AG04449 (cell line): Measurements from ENCODE around the gene PTPRT.

Experiments used
- CTCF ChIA-PET: fragments of 350-600 bp; formaldehyde crosslinking; extraction: SDS; loops from one replicate; lab custom pipeline; 2021; ENCODE audit warnings: antibody characterized with exemption; lab: Yijun Ruan, JAX
- POLR2A ChIA-PET: fragments of 400-600, 350-600 bp; formaldehyde crosslinking; extraction: SDS; loops from one replicate; lab custom pipeline; 2020; ENCODE audit warnings: antibody characterized with exemption, inconsistent platforms; lab: Yijun Ruan, JAX
- DNase-seq: peaks from one replicate; pipeline ENCODE4 v3.0.0-alpha.2; 2010; ENCODE audit warnings: low read depth, low spot score
- H3K4me3 ChIP-seq: 2 replicates; pipeline ENCODE4 v1.5.1; 2011; ENCODE audit warnings: low read depth, mild to moderate bottlenecking, control low read depth, low read length
- TF ChIP-seq, protein P1 (sequence below): IDR thresholded peaks from one replicate; pipeline ENCODE4 v1.5.1; 2011; ENCODE audit warnings: mild to moderate bottlenecking, moderate library complexity, low read length, control low read depth, inconsistent platforms; ENCODE audit not compliant: insufficient read depth; ENCODE audit errors: missing control alignments

PTPRT gene

DNA sequence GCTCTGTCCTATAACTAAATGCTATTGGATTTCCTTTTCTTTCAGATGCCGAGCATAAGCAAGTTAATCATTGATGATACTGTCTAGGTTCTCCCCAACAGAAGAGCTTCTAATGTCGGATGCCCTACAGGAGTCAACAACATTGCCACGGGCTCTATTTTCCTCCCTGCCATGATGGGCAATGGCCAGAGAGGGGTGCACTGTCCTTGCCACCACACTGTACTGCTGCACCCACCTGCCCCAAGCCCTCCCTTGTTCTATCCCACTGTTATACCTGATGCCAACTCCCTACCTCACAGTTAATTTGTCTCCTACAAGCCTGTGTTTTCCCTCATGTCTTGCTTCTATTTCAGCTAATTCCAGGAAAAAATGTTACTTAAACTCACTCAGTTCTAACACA lies 797.9 kb downstream of the PTPRT start:
- no peak for DNase-seq
- CTCF ChIA-PET = no interaction called here

DNA sequence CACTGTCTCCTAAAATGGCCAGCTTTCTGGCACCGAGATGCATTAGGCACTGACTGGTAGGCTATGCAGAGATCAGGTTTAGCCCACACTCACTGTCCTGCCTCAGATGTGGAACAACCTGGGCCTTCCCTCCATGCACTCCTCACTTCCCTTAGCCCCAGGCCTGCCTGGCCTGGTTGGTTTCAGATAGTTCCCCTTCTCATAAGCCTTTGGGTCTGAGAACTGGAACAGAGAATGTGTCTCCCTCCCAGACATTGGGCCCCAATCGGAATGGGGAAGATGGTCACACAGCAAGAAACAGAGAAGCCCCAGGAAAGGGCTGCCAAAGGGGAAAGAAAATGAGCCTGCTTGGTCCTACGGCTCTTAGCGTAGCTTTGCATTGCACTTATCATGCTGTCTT lies 809.4 kb downstream of the PTPRT start:
- TF ChIP-seq, protein P1, sequence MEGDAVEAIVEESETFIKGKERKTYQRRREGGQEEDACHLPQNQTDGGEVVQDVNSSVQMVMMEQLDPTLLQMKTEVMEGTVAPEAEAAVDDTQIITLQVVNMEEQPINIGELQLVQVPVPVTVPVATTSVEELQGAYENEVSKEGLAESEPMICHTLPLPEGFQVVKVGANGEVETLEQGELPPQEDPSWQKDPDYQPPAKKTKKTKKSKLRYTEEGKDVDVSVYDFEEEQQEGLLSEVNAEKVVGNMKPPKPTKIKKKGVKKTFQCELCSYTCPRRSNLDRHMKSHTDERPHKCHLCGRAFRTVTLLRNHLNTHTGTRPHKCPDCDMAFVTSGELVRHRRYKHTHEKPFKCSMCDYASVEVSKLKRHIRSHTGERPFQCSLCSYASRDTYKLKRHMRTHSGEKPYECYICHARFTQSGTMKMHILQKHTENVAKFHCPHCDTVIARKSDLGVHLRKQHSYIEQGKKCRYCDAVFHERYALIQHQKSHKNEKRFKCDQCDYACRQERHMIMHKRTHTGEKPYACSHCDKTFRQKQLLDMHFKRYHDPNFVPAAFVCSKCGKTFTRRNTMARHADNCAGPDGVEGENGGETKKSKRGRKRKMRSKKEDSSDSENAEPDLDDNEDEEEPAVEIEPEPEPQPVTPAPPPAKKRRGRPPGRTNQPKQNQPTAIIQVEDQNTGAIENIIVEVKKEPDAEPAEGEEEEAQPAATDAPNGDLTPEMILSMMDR = no peak
- POLR2A ChIA-PET = no interaction called here
- CTCF ChIA-PET = no interaction called here
- no peak overlapping the region for H3K4me3 ChIP-seq
- DNase-seq = no peak

More for the DNA sequence above, 797.9 kb downstream of the PTPRT start:
- TF ChIP-seq, protein P1 = no peak
- POLR2A ChIA-PET = no interaction called here
- no peak overlapping the region for H3K4me3 ChIP-seq

DNA sequence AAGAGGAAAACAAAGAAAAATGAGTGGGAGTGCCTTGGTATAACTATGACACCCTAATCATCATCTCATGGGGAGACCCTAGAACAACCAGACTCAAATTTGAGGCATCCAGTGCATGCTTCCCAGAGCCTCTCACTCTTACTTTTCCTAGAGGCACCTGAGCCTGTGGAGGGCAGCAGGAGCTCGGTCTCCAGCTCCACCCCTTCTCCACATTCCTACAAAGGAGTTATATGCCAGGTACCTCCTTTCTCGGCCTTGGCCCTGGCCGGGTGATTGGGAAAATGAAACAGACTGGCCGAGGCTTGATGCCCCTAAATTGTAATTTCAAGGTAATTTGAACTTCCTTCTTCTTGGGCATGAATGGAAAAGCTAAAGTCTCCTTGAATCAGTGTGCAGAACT lies 810.3 kb downstream of the PTPRT start:
- no peak overlapping the region for H3K4me3 ChIP-seq
- CTCF ChIA-PET = no interaction called here
- no peak for DNase-seq
- POLR2A ChIA-PET = no interaction called here
- TF ChIP-seq, protein P1 = no peak

DNA sequence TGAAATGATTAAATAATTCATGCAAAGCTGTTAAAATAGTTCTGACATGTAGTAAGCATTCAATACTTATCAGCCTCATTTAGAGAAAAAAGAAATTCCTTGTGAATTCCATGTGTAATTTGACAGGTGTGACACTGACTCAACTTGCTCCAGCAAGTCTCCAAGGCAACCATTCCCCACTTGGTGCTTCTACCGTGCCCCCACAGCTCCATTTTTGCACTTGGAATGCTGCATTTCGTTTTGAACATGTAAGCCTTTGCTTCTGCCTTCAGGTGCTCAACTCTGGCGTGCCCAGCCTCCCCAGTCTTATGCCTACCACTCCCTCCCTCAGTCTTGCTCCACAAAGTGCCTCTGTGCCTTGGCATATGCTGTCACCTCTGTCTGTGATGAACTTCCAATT lies 810.9 kb downstream of the PTPRT start:
- TF ChIP-seq, protein P1 = no peak
- H3K4me3 ChIP-seq = no peak overlapping the region
- POLR2A ChIA-PET = no interaction called here
- CTCF ChIA-PET = no interaction called here
- no peak for DNase-seq

DNA sequence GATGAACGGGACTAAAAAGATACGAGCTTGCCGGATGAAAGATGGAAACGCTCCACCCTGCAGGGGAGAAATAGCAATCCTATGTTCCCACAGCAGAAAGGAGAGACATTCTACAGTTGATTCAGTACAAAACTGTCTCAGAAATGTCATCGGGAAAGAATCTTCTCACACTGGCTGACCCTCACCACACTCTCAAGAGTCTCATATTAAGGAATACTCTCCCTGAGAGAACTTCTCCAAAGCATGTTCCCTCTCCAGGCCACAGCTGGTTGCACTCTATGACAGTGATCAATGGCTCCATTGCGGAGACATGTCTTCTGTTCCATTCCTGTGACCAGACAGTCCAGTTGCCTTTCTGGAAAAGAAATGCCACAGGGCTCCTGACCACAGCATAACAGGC lies 813.6 kb downstream of the PTPRT start:
- no peak overlapping the region for H3K4me3 ChIP-seq
- no peak for DNase-seq
- TF ChIP-seq, protein P1 = no peak
- CTCF ChIA-PET = no interaction called here
- POLR2A ChIA-PET = no interaction called here

DNA sequence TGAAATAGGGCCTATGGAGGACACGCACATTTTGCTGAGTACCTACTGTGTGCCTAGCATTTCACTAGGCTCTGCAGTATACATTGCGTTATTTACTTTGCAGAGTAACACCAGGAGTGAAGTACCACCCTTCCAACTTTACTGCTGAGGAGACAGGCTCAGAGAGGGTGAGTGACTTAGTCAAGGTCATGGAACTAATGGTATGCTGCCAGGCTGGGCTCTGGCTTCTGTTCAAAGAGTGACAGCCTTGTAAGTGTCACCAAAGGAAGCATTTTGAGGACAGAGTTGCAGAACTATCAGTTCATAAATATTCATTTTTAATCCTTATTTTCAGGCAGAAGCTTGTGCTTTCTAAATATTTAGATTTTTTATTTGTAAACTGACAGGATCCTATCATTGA lies 816.7 kb downstream of the PTPRT start:
- no peak overlapping the region for H3K4me3 ChIP-seq
- TF ChIP-seq, protein P1 = no peak
- no peak for DNase-seq
- POLR2A ChIA-PET = no interaction called here
- CTCF ChIA-PET = no interaction called here
